WTC11 (cell line): ENCODE data around the gene FAM124A.

Source experiments
- ATF1 ChIP-seq: sonication (generic); formaldehyde crosslinking; IDR thresholded peaks from 2 replicates; pipeline ENCODE4 v1.8.1; 2023; ENCODE audit warnings: mild to moderate bottlenecking, moderate library complexity, missing genetic modification reagents
- CREM ChIP-seq: sonication (generic); formaldehyde crosslinking; IDR thresholded peaks from 2 replicates; pipeline ENCODE4 v1.8.1; 2022; ENCODE audit warnings: mild to moderate bottlenecking, missing genetic modification reagents, moderate library complexity
- FOXJ3 ChIP-seq: sonication (generic); formaldehyde crosslinking; IDR thresholded peaks from 2 replicates; pipeline ENCODE4 v1.9.0; 2021; ENCODE audit warnings: missing genetic modification reagents, mild to moderate bottlenecking, borderline replicate concordance
- ZNF138 ChIP-seq: sonication (generic); formaldehyde crosslinking; conservative IDR thresholded peaks from 2 replicates; pipeline ENCODE4 v1.8.1; 2022; ENCODE audit warnings: mild to moderate bottlenecking, moderate library complexity, missing genetic modification reagents
- TF ChIP-seq, protein P1 (sequence below): fragments of 200-600 bp; IDR thresholded peaks from 2 replicates; pipeline ENCODE4 v1.8.0; 2022; ENCODE audit warnings: antibody characterized with exemption
- TF ChIP-seq, protein P2 (sequence below): sonication (generic); formaldehyde crosslinking; IDR thresholded peaks from 2 replicates; pipeline ENCODE4 v1.8.1; 2022; ENCODE audit warnings: low read depth, missing genetic modification reagents, borderline replicate concordance

DNA sequence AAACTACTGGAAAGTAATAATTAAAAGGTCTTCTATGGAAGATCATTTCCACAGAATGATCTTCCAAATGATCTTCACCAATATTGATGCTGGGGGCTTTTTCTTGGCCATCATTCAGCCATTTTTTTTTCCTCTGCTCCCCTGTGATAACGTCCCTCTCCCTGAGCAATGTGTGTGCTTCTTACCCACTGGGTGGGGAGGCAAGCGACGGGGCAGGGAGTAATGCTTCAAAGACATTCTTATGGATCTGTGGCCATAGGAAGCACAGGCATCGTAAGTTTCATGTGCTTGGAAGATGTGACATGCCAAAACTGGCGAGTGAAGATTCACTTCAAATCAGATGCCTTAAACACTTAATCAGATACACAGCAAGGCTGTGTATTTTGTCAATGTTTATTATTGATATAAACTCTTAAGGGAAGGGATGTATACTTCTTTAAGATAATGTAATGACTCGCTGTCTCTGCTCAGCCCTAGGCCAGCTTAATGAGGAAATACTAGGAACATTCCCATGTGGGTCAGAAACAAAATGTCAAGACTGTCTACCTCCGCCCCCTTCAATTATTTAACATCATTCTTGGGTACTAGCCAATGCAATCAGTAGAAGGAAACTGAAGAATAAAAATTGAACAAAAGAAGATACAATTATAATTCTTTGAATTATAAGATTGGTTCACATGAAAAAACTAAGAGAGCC, 83.2 kb downstream of the FAM124A start:
- TF ChIP-seq, protein P1, sequence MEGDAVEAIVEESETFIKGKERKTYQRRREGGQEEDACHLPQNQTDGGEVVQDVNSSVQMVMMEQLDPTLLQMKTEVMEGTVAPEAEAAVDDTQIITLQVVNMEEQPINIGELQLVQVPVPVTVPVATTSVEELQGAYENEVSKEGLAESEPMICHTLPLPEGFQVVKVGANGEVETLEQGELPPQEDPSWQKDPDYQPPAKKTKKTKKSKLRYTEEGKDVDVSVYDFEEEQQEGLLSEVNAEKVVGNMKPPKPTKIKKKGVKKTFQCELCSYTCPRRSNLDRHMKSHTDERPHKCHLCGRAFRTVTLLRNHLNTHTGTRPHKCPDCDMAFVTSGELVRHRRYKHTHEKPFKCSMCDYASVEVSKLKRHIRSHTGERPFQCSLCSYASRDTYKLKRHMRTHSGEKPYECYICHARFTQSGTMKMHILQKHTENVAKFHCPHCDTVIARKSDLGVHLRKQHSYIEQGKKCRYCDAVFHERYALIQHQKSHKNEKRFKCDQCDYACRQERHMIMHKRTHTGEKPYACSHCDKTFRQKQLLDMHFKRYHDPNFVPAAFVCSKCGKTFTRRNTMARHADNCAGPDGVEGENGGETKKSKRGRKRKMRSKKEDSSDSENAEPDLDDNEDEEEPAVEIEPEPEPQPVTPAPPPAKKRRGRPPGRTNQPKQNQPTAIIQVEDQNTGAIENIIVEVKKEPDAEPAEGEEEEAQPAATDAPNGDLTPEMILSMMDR, result no peak
- TF ChIP-seq, protein P2, sequence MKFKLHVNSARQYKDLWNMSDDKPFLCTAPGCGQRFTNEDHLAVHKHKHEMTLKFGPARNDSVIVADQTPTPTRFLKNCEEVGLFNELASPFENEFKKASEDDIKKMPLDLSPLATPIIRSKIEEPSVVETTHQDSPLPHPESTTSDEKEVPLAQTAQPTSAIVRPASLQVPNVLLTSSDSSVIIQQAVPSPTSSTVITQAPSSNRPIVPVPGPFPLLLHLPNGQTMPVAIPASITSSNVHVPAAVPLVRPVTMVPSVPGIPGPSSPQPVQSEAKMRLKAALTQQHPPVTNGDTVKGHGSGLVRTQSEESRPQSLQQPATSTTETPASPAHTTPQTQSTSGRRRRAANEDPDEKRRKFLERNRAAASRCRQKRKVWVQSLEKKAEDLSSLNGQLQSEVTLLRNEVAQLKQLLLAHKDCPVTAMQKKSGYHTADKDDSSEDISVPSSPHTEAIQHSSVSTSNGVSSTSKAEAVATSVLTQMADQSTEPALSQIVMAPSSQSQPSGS (CRISPR knock-in tag), result no peak
- no peak for TF ChIP-seq ATF1
- TF ChIP-seq ZNF138 (CRISPR knock-in tag), result no peak
- no peak for TF ChIP-seq FOXJ3 (CRISPR knock-in tag)
- no peak for TF ChIP-seq CREM
